HG03520 (cell line): Measurements from ENCODE around the gene MFSD12.

Experiments used
- ATAC-seq: cut with Tn5 transposase; IDR thresholded peaks from one replicate; pipeline ENCODE4 v1.9.1; 2021; ENCODE audit warnings: mild to moderate bottlenecking, moderate library complexity; ENCODE audit not compliant: unreplicated experiment

The MFSD12 gene

DNA sequence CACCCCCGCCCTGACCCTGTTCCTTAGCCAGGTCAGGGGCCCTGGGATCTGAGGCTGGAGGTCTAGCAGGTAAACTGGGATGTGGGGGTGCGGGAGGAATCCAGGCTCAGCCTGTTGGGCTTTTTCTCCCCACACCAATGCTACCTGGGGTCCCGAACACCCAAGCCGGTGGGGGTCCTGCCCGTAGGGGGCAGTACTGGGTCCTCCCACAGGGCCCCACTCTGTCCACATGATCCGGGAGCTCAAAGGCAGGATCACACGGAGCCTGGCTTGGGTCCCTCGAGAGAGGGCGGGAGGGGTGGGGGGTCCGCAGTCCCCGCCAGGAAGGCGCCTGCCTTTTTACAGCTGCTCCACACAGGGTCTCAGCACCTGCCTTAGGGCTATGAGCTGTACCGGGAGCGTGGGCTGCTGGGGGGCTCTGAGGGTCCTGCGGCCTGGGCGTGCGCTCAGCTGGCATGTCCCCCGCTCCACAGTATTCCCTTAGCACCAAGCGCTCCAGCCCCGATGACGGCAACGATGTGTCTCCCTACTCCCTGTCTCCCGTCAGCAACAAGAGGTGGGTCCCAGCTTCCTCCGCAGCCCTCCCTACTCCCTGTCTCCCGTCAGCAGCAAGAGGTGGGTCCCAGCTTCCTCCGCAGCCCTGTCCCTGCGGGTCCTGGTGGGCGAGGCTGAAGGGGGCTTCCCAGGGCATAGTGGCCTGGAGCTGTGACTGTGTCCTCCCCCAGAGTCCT is 30.7 kb downstream of the MFSD12 start:
- ATAC-seq = no peak

DNA sequence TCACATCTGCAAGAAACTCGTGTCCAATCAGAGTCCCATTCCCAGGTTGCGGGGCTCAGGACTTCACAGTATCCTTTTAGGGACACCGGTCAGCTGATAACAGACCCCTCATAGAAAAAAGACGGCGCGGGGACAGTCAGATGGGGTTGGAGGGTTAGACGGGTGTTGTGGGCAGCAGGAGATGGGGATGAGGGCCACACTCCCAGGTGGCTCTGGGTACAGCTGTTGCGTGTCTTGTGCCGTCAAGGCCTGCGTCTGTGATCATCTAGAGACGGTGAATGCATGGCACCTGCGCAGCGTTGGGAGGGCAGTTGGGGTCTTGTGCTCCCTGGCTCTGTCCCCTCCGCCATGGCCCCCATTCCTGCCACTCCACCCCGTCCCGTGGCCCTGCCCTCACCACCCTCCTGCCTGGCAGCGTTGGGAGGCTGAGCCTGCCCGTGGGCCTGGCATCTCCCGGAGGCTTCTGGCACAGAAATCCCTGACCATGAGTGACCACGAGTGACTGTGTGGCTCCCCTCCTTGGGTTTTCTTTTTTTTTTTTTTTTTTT is 32.4 kb downstream of the MFSD12 start:
- ATAC-seq = no peak

DNA sequence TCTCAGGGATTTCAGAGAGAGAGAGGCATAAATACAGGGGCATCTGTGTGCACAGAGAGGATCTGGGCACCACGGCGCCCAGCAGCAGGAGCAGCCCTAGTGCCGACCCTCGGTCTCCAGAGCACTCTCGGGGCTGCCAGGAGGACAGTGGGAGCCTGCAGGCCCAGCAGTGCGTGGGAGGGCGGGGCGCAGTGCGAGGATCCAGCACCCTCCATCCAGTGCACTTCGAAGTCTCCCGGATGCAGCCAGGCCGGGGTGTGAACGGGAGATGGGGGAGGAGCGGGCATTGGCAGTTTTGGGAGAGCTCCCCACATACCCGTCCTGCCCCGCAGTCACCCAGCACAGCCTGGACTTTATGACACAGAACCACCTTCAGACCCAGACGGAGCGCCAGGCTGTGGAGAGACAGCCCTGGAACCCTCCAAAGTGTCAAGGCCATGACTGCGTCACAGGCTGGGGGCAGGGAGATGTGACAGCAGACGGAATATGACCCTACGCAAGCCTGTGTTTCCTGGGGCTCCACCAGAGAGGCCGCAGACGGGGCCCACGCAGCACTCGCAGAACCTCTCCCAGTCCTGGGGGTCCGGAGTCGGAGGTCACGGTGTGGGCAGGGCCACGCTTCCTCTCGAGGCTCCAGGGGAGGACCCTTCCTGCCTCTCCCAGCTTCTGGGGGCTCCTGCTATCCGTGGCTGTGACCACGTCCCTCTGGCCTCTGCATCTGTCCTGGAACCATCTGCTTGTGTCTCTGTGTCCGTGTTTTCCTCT is 33.1 kb downstream of the MFSD12 start:
- ATAC-seq = no peak

DNA sequence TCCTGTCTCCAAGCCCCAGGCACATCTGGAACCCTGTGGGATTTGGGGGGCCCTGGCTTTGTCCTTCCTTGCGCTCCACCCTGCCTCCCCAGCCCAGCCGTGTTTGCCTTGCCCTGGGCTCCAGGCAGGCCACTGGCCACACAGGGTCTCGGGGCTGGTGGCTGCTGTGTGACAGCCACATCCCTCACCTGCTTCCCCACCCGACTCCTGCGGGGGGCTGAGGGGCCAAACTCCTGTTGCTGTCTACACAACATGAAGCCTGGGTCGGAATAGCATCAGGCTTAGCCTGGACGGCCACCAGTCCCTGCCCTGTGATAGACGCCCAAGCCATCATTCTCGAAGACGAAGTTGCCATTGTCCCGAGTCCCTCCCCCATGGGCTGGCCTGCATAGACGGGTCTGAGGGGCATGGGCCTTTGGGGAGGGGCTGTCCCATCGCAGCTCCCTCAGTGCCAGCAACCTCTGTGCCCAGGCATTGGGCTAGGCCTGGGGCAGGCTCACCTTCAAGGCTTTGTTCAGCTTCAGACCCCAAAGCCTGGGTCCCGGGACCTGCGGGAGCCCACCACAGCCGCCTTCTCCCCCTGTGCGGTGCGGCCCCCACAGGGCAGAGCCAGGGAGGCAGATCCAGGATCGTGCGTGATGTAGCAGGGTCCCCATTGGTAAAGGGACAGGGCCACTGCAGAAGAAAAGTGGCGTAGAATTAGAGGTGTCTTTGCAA is 33.9 kb downstream of the MFSD12 start:
- ATAC-seq = no peak

DNA sequence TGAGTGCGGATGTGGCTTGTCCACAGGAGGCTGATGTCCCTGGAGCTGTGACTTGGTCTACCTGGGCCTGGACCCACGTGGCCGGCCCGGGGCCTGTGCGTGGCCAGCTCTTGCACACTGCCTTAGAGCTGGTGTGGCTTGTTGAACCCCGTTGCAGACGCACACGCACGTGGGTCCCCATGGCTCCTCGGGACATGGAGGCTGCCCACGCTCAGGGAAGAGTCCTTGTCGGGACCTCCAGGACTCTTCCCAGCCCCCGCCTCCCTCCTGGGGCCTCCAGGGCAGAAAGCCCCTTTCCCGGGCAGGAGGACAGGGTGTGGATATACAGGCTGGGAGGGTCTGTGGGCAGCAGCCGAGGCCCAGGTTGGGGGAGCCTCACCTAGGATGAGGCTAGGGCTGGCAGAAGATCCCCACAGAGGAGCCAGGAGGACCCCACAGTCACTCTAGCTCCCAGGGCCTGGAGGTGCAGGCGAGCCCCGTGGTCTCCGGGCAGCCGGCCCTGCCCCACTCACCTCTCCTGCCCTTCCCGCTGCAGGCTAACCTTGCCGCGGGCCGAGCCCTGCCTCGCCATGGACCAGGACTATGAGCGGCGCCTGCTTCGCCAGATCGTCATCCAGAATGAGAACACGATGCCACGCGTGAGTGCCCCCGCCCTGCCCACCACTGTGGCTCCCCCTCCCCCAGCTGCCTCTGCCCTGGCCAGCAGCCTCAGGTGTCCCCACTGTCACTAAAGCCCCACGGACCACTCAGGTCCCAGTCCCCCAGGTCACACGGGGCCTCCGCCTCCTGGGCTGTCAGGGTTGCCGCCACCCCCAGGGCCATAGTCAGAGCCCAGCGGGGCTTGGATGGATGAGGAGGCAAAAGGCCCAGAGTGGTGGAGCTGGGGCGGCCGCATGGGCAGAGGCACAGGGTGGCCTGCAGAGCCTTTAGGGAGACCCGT is 34.7 kb downstream of the MFSD12 start:
- no peak for ATAC-seq

DNA sequence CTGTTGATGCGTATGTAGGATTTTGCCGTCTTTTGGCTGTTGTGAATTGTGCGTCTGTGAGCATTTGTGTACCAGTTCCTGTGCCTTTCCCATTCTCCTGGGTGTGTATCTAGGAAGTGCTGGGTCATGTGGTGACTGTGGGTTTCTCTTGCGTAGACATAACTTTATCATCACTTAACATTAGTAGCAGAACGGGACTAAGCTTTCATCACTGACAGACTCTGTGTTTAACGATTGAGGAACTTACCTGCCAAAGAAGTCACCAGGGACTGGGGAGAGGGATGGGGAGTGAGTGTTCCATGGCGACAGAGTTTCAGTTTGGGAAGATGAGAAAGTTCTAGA is 36.3 kb downstream of the MFSD12 start:
- ATAC-seq = no peak

DNA sequence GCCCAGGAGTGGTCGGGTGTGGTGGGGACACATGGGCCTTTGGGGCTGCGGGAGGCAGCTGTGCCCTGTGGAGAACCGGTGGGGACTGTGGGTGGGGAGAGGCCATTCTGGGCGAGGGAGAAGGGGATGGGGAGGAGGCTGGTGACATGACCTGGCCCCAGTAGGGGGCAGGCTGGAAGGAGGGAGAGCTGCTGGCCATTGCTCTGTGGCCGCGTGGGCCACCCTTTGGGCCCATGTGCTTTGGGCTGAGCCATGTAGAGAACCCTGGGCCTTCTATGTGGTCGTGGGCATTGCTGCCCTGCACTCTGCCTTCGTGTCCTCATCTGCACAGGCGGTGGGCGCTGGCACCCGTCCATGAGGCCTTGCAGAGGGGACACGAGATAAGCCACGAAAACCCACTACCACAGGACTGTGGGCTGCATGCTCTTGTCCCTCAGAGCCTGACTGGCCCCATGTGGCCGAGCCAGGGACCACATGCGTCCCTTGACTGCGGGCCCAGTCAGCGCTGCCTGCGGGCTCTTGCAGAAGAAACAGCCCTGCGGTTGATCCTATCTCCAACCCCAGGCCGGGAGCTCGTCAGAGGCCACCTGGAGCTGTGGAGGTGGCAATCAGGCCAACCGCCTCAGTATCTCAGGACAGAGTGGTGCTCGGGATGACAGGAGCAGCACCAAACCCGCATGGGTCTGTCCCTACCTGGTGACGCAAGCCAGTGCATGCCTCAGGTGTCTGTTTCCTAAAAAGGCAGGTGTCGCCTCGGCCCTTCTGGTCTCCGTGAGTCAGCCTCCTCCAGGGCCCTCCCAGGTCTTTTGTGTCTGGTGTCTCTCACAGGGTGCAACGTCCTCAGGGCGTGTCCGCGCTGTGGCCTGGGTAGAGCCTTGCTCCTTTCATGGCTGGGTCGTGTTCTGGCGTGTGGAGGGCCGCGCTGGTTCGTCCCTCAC is 37.0 kb downstream of the MFSD12 start:
- no peak for ATAC-seq

DNA sequence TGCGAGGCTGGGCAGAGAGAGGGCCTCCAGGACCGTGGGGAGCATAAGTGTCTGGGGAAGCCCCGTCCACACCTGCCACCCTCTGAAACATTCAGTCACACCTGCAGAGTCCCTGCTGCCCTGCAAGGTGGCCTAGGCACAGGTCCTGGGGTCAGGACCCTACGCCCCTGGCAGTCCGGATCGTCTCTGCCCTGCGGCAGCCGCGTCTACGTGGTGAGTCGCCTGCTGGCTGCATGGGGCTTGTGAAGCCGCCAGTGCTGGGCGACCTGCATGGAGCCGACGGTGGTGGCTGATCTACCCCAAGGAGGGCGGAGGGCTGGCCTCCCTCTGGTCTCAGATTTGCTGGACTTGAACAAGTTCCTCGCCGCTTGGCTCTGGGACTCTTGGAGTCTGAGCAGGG is 38.3 kb downstream of the MFSD12 start:
- ATAC-seq = no peak

DNA sequence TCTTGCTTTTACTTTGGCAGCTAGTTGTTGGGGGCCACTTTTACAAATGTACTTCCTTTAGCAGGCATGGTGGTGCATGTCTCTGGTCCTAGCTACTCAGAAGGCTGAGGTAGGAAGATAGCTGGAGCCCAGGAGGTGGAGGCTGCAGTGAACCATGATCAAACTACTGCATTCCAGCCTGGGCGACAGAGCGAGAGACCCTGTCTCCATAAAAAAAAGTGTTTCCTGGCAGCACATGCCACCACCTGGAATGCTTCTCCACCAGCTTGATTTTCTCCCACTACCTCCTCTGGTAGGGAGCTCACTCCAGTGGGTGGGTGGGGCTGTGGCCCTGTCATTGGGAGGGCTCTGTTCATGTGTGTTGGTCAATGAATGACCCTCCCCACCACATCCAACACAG is 38.7 kb downstream of the MFSD12 start:
- no peak for ATAC-seq

DNA sequence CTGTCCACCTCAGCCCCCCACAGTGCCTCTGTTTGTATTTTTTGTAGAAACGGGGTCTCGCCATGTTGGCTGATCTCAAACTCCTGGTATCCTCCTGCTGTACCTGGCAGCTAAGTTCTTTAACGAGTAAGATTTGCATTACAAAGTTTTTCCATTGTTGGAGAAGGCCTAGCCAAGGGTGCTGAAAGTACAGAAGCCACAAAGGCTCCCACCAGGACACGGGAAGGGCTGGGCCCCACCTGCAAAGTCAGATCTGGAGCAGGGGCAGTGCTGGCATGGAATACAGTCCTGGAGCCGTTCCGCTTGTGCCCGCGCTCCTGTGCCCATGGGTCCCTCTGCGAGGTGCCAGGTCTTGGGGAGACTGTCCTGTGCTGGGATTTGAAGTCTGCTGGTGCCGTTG is 39.1 kb downstream of the MFSD12 start:
- ATAC-seq = no peak

DNA sequence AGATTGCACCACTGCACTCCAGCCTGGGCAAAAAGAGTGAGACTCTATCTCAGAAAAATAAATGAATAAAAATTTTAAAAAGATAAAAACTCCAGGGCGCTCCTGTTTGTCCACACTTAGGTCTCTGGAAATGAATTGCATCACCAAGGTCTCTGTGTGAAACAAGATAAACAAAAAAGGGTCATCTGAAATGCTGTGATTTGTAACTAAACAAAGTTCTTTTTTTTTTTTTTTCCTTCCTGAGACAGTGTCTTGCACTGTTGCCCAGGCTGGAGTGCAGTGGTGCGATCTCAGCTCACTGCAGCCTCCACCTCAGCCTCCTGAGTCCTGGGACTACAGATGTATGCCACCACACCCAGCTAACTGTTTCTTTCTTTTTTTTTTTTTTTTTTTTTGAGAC is 39.7 kb downstream of the MFSD12 start:
- no peak for ATAC-seq

DNA sequence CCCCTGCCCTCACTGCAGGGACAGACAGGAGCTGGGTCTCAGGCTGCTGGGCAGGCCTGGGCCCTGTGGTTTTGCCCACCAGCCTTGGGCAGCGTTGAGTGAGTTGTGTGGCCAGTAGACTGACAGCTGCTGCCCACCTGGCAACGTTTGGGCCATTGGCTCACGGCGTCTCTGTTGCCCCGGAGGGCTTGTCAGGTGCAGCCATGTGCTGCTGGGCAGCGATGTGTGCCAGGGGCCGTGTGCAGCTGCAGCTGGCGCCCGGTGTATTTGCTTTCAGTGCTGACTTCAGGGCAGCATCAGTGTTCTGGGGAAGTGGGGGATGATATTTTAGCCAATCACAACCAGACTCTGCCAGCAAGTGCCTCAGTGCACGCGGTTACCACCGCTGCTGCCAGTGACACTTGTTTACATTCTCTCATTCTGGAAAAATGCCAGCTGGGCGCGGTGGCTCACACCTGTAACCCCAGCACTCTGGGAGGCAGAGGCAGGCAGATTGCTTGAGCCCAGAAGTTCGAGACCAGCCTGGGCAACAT is 40.6 kb downstream of the MFSD12 start:
- no peak for ATAC-seq

DNA sequence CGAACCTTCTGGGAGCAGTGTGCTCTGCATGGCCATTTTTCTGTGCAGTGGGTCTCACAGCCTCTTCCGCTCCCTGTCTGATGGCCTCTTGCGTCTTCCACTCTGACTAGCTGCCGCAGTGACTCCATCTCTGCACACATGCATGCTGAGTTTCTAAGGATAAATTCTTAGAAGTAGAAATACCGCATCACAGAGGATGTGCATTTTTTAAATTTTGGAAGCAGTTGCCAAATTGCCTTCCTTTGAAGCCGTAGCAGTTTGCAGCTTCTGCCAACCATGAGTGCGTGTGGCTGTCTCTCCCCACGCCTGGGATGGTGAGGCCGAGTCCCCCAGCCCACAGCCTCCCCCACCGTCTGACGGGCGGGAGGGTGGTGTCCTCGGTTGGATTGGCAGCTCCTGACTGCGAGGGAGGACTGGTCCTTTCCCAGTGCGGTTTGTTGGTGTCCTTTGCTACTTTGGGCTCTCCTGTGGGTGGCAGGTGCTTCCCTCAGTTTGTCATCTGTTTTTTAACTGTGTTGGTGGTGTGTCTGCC is 41.4 kb downstream of the MFSD12 start:
- no peak for ATAC-seq

DNA sequence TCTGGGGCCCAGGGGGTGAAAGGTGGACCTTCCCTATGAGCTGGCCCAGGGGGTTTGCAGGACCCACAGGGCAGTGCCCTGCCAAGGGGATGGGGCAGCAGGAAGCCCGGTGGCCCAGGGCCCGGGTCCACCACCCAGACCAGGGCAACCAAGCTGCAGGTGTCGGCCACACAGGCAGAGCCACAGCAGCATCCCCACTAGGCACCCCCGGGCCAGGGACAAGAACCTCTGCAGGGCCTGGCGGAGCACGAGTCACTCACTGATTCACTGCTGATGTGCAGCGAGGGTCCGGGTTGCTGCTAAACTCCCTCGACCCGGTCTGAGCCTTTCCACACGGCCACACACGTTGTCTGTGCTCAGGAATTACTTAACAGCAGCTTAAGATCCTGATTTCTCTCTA is 42.5 kb downstream of the MFSD12 start:
- ATAC-seq = no peak

DNA sequence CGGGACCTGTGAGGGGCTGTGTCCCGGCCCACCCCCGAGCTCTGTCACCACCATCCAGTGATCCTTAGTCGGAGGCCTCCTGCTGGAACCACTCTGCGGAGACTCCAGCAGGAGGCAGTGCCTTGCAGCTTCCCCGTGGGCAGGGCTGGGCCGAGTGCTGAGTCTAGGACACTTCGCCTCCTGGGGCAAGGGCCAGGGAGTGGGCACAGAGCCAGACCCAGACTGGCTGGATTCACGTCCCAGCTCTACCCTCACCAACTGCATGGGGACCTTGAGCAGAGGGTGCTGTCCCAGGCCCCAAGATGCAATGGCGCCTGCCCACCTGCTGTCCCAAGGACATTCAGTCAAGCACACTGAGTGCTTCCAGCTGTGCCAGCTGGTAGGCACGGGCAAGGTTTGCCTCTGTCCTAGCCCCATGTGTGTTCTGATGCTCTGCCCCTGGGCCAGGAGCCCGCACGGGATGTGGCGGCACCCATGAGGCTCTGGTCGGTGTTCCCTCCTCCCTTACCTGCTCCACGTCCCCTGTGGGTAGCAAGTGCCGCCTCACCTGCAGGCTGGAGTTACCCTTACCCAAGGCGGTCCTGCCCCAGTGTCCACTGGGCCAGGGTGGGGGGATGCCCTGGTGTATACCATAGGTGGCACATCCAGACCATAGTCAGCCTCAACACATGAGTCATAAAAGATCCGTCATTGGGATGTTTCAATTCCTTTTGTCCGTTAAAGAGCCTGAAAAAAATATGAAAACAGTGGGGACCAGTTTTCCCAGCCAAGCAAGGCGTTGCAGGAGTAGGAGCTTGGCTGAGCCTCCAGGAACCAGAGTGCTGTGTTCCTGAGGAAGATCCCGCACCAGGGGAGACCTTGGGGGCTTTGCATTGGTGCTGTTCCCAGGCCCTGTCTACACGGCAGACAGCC is 43.9 kb downstream of the MFSD12 start:
- ATAC-seq = no peak

DNA sequence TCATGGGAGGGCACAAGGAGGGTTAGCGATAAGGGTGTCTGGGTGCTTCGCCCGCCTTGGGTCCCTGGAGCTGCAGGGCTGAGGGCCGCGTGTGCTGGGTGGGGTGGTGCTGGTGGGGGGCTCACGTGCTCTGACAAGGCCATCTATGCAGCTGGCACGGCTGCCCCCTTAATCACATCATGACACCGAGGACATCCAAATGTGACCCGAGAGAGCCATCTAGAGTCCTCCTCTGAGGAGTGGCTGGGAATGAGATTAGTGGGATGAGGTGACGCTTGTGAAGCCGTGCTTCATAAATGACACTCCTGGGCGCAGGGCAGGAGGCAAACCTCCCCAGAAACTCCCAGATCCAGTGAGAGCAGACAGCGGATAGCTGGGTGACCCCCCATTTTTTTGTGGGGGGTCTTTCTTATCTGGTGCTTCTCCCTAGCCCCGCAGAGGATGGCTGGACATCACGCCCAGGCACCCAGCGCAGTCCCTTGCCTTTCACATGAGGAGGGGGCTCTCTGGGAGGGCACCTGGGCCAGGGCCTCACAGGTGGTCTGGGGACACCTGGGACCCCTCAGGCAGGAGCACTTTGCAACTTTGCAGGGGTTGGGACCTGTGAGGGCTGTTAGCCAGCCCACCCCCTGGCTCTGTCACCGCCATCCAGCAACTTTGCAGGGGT is 44.7 kb downstream of the MFSD12 start:
- no peak for ATAC-seq

DNA sequence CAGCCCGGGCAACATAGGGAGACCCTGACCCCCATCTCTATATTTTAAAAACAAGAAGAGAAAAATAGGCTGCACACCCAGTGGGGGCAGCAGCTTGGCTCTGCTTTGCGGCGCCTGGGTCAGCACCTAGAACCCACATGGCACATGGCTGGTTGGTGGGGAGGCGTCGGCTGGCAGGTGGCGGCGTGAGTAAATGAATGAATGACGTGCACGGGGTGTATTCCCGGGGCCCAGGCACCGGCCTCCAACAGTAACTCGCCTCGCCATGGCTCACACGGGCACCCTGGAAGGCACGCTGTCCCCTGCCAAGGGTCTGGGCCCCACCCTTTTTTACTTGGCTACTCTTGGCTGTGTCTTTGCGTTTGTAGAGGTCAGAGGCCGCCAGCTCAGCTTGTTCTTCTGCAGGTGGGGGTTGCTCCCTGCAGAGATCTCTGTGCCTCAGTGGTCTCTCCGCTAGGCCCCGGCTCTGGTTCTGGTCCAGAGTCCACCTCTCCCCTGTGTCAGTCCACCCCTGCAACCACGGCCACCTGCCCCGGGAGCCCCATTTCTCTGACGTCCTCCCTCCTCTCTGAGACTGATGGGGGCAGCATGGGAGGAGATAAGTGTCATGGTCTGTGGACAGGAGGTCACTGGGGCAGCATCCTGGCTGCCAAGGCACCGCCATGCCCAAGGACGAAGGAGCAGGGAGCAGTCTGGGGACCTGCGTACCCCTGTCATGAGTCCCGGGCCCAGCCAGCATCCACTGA is 45.7 kb downstream of the MFSD12 start:
- ATAC-seq = no peak
